WI38 (cell line): ENCODE measurements around the gene DHRS12.

Source experiments
- H3K4me3 ChIP-seq: 2 replicates; pipeline ENCODE4 v1.5.1; 2011; ENCODE audit warnings: low read depth, mild to moderate bottlenecking, control low read depth, low read length
- CTCF ChIP-seq: IDR thresholded peaks from 2 replicates; pipeline ENCODE4 v1.5.1; 2012; ENCODE audit warnings: low read depth, mild to moderate bottlenecking, control low read depth, low read length

DHRS12 gene

GRCh38 chr13:51747438-51748434 is 56.2 kb downstream of the DHRS12 start:
- no peak for TF ChIP-seq CTCF
- no peak overlapping the region for H3K4me3 ChIP-seq

- no peak overlapping the region for H3K4me3 ChIP-seq
- TF ChIP-seq CTCF: no peak
These were observed 57.2 kb downstream of the DHRS12 start for GRCh38 chr13:51746802-51747201.

GRCh38 chr13:51745243-51745642 is 58.7 kb downstream of the DHRS12 start:
- no peak for TF ChIP-seq CTCF
- H3K4me3 ChIP-seq: no peak overlapping the region

GRCh38 chr13:51742611-51743010 is 61.4 kb downstream of the DHRS12 start:
- no peak overlapping the region for H3K4me3 ChIP-seq

GRCh38 chr13:51742031-51742430 is 61.9 kb downstream of the DHRS12 start:
- no peak overlapping the region for H3K4me3 ChIP-seq
- TF ChIP-seq CTCF: no peak

More at GRCh38 chr13:51742611-51743010, 61.4 kb downstream of the DHRS12 start:
- TF ChIP-seq CTCF: no peak

- no peak for TF ChIP-seq CTCF
These were observed 63.3 kb downstream of the DHRS12 start for GRCh38 chr13:51740698-51741097.

GRCh38 chr13:51739027-51739764 is 64.8 kb downstream of the DHRS12 start:
- no peak overlapping the region for H3K4me3 ChIP-seq
- no peak for TF ChIP-seq CTCF

More at GRCh38 chr13:51740698-51741097, 63.3 kb downstream of the DHRS12 start:
- H3K4me3 ChIP-seq: no peak overlapping the region
